ENCODE results near the gene TOMM5. TPM values are rescaled to one million over a fixed set of nuclear protein-coding genes. Genes with fewer than 3 reads are reported as not detected.

TOMM5 gene
- total and polyA plus RNA-seq, 8 donors, result 22.8 to 59.2 (median 38.0) TPM

DNA sequence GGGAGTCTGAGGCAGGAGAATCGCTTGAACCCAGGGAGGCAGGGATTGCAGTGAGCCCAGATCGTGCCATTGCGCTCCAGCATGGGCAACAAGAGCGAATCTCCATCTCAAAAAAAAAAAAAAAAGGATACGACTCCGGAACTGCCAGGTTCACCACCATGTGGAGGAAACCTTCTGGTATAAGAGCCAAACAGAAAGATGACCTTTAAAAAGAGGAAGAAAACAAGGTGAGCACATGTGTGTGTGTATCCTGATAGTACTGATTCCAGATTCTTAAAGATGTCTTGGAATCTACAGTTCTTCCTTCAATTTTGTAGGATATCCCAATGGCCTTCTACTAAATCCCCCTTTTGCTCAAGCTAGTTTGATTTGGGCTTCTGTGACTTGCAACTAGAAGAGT lies 49.9 kb downstream of the TOMM5 start:
- Histone ChIP-seq H3K4me3 (no peak overlapping the region), H3K4me1 (peaks cover 0 to 8% (median 0%) of the 10 kb centered on the region in 3 donors), H3K27me3 (no peaks in the 10 kb centered on the region), H3K9me3 (no peaks in the 10 kb centered on the region), H3K27ac (no peak overlapping the region), H3K36me3 (no peaks in the 10 kb centered on the region)
- FAIRE-seq (no peak), ATAC-seq (no peak), DNase-seq (no peak)
- intact Hi-C loops (cut with DNase I), result no loop called here
- 96 to 97% methylated on average over 6 of the region's 6 CpGs for WGBS, 2 donors
- TF ChIP-seq, protein P1, sequence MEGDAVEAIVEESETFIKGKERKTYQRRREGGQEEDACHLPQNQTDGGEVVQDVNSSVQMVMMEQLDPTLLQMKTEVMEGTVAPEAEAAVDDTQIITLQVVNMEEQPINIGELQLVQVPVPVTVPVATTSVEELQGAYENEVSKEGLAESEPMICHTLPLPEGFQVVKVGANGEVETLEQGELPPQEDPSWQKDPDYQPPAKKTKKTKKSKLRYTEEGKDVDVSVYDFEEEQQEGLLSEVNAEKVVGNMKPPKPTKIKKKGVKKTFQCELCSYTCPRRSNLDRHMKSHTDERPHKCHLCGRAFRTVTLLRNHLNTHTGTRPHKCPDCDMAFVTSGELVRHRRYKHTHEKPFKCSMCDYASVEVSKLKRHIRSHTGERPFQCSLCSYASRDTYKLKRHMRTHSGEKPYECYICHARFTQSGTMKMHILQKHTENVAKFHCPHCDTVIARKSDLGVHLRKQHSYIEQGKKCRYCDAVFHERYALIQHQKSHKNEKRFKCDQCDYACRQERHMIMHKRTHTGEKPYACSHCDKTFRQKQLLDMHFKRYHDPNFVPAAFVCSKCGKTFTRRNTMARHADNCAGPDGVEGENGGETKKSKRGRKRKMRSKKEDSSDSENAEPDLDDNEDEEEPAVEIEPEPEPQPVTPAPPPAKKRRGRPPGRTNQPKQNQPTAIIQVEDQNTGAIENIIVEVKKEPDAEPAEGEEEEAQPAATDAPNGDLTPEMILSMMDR (IDR thresholded peaks at IDR 0.05), result no peak

DNA sequence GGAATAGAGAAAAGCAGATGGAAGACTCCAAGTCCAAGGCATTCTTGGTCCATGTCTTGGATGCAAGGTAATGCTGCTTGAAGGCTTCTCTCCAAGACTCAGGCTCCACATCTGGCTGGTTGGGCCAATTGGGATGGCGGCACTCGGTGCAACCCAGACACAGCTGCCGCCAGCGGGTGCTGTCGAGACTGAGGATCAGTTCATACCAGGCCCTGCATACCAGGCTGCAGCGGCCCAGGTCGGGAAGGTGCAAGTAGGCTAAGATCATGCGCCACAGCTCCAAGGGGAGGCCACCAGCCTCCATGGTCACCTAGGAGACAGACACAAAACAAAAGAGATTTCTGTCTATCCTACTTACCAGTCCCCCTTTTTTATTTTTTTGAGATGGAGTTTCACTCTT lies 50.9 kb downstream of the TOMM5 start:
- peaks cover 0 to 8% (median 0%) of the 10 kb centered on the region in 3 donors for H3K4me1 ChIP-seq
- no peak overlapping the region for H3K4me3 ChIP-seq
- ATAC-seq, result no peak
- H3K27ac ChIP-seq, result no peak overlapping the region
- intact Hi-C loops (cut with DNase I), result no loop called here
- no peaks in the 10 kb centered on the region for H3K9me3 ChIP-seq
- FAIRE-seq, result no peak
- DNase-seq, result no peak
- WGBS, 2 donors, result 97 to 98% methylated on average over 8 of the region's 8 CpGs
- TF ChIP-seq, protein P1 (IDR thresholded peaks at IDR 0.05), result no peak
- H3K36me3 ChIP-seq, result peaks cover 0 to 4% (median 0%) of the 10 kb centered on the region in 3 donors
- no peaks in the 10 kb centered on the region for H3K27me3 ChIP-seq

DNA sequence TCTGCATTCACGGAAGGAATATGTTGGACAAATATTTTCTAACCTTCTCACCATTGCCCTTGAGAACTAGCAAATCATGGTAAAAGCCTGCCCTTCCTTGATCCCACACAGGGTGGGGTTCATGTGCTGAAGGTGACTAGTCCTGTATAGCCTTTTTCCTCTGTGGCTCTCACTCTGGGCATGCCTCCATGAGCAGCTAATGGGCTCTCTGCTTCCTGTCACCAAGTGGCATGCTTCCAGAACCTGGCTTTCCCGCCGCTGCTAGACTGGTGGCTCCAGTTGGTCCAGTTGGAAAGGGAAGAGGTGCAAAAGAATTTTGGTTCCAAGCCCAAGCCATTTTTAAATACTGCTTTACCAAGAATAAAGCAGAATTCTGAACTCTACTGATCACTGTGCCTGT lies 51.8 kb downstream of the TOMM5 start:
- peak; percentile 79 to 91 (median 90) for ATAC-seq

DNA sequence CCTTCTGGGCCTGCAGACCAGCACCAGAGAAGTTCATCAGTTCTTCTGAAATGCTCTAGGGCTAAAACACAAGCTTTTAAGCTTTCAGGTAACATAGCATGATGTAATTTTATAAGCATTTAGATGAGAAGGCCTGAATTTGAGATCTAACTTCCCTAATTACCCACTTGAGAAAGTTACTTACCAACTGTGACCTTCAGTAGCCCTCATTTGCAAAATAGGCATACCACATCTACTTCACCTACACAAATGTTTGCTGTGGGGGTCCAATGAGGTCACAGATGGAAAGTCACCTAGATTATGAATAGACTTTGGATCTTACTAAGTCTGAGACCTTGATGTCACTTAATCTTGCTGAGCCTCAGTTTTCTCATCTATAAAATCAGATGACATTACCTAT lies 52.8 kb downstream of the TOMM5 start:
- peaks cover 0 to 8% (median 0%) of the 10 kb centered on the region in 3 donors for H3K4me1 ChIP-seq
- TF ChIP-seq, protein P1 (IDR thresholded peaks at IDR 0.05), result no peak
- no peak overlapping the region for H3K27ac ChIP-seq
- no peak for DNase-seq
- intact Hi-C loops (cut with DNase I), result no loop called here
- no peaks in the 10 kb centered on the region for H3K9me3 ChIP-seq
- no peaks in the 10 kb centered on the region for H3K27me3 ChIP-seq
- H3K4me3 ChIP-seq, result no peak overlapping the region
- no peak for ATAC-seq
- FAIRE-seq, result no peak
- peaks cover 0 to 4% (median 0%) of the 10 kb centered on the region in 3 donors for H3K36me3 ChIP-seq

More for the DNA sequence above, 51.8 kb downstream of the TOMM5 start:
- peaks cover 0 to 8% (median 0%) of the 10 kb centered on the region in 3 donors for H3K4me1 ChIP-seq
- H3K27me3 ChIP-seq, result no peaks in the 10 kb centered on the region
- intact Hi-C loops (cut with DNase I), result no loop called here
- FAIRE-seq (no peak), DNase-seq (peak; percentile 66 to 80 (median 74))
- TF ChIP-seq, protein P1 (IDR thresholded peaks at IDR 0.05), result no peak
- no peak overlapping the region for H3K4me3 ChIP-seq
- 19 to 30% methylated on average over 3 of the region's 3 CpGs for WGBS, 2 donors
- peaks cover 0 to 4% (median 0%) of the 10 kb centered on the region in 3 donors for H3K36me3 ChIP-seq
- peak overlapping the region in 2 of 4 donors; percentile 17 to 18 for H3K27ac ChIP-seq
- no peaks in the 10 kb centered on the region for H3K9me3 ChIP-seq

Other genes starting within 250 kb of the TOMM5 start
- gene GRHPR, start 169.9 kb downstream of the TOMM5 start, total RNA-seq, result 10 to 100 TPM; 36.2 to 50.2 (median 43.3) TPM
- 10 to 100 TPM; 30.2 to 54.3 TPM for gene GRHPR, start 169.9 kb downstream of the TOMM5 start, polyA plus RNA-seq
- 1 to 10 TPM; 4.2 to 7.5 (median 4.8) TPM for gene ZBTB5, start 127.1 kb downstream of the TOMM5 start, total RNA-seq
- gene ZBTB5, start 127.1 kb downstream of the TOMM5 start, polyA plus RNA-seq, result 1 to 10 TPM; 2.8 to 4.9 TPM
- 10 to 100 TPM; 15.8 to 30.1 (median 21.3) TPM for gene POLR1E, start 106.6 kb downstream of the TOMM5 start, total RNA-seq
- 10 to 100 TPM; 11.9 to 12.8 TPM for gene POLR1E, start 106.6 kb downstream of the TOMM5 start, polyA plus RNA-seq
- 1 to 10 TPM; 3.9 to 7.9 (median 6.0) TPM for gene FBXO10, start 16.2 kb downstream of the TOMM5 start, total RNA-seq
- gene FBXO10, start 16.2 kb downstream of the TOMM5 start, polyA plus RNA-seq, result 1 to 10 TPM; 6.1 to 6.2 TPM
- gene FRMPD1, start 58.4 kb upstream of the TOMM5 start, total RNA-seq, result under 1 TPM; 0.16 to 0.95 (median 0.45) TPM
- gene FRMPD1, start 58.4 kb upstream of the TOMM5 start, polyA plus RNA-seq, result 1 to 10 TPM; 1.2 to 1.5 TPM
- 1 to 10 TPM; 4.0 to 7.3 (median 5.4) TPM for gene TRMT10B, start 161.2 kb upstream of the TOMM5 start, total RNA-seq
- 1 to 10 TPM; 6.5 to 8.8 TPM for gene TRMT10B, start 161.2 kb upstream of the TOMM5 start, polyA plus RNA-seq
- 10 to 100 TPM; 12.3 to 19.9 (median 14.7) TPM for gene EXOSC3, start 192.5 kb upstream of the TOMM5 start, total RNA-seq
- gene EXOSC3, start 192.5 kb upstream of the TOMM5 start, polyA plus RNA-seq, result 10 to 100 TPM in 1 of 2 donors, 1 to 10 TPM in 1; 7.2 to 11.2 TPM
- 10 to 100 TPM; 14.2 to 19.6 (median 16.4) TPM for gene DCAF10, start 208.2 kb upstream of the TOMM5 start, total RNA-seq
- gene DCAF10, start 208.2 kb upstream of the TOMM5 start, polyA plus RNA-seq, result 1 to 10 TPM; 3.9 to 6.6 TPM